AG08396 (cell line): ENCODE measurements around the gene IL17D.
"Not testable (repeated sequence)": the region's sequence is repeated elsewhere in the genome, so short reads cannot be mapped to it uniquely, and the experiment has no call there.

Source experiments
- DNase-seq: peaks from one replicate; pipeline ENCODE4 v3.0.0; 2012; ENCODE audit warnings: low spot score, mixed read lengths

The IL17D gene

GRCh38 chr13:20719783-20720182, 16.3 kb downstream of the IL17D start:
- no peak for DNase-seq

- DNase-seq, result no peak
These were observed 17.0 kb downstream of the IL17D start for GRCh38 chr13:20720499-20720898.

- no peak for DNase-seq
These were observed 17.6 kb downstream of the IL17D start for GRCh38 chr13:20721058-20721453.

- DNase-seq, result peak; percentile 76
These were observed 18.2 kb downstream of the IL17D start for GRCh38 chr13:20721454-20722357.

GRCh38 chr13:20727856-20728255, 24.4 kb downstream of the IL17D start:
- no peak for DNase-seq

- no peak for DNase-seq
These were observed 25.2 kb downstream of the IL17D start for GRCh38 chr13:20728579-20729311.

- no peak for DNase-seq
These were observed 26.4 kb downstream of the IL17D start for GRCh38 chr13:20729633-20730585.

GRCh38 chr13:20738616-20739015, 35.1 kb downstream of the IL17D start:
- no peak for DNase-seq

- DNase-seq, result no peak
These were observed 36.5 kb downstream of the IL17D start for GRCh38 chr13:20740021-20740420.

GRCh38 chr13:20743830-20744404, 40.4 kb downstream of the IL17D start:
- DNase-seq, result not testable (repeated sequence)

GRCh38 chr13:20749377-20749776, 45.9 kb downstream of the IL17D start:
- DNase-seq, result no peak

GRCh38 chr13:20754009-20754408, 50.5 kb downstream of the IL17D start:
- DNase-seq, result no peak

- no peak for DNase-seq
These were observed 57.4 kb downstream of the IL17D start for GRCh38 chr13:20760872-20761271.

- DNase-seq, result no peak
These were observed 63.9 kb downstream of the IL17D start for GRCh38 chr13:20767309-20767943.

GRCh38 chr13:20769091-20769490, 65.6 kb downstream of the IL17D start:
- DNase-seq, result no peak

- DNase-seq, result no peak
These were observed 66.3 kb downstream of the IL17D start for GRCh38 chr13:20769834-20770233.
